WTC11 (cell line): ENCODE results near the gene ABCA13.

Source experiments
- CBFB ChIP-seq: sonication (generic); formaldehyde crosslinking; IDR thresholded peaks from 2 replicates; pipeline ENCODE4 v1.8.1; 2022; ENCODE audit warnings: mild to moderate bottlenecking, low read depth, missing genetic modification reagents
- TF ChIP-seq, protein P1 (sequence below): fragments of 200-600 bp; IDR thresholded peaks from 2 replicates; pipeline ENCODE4 v1.8.0; 2022; ENCODE audit warnings: antibody characterized with exemption
- TF ChIP-seq, protein P2 (sequence below): sonication (generic); formaldehyde crosslinking; IDR thresholded peaks from 2 replicates; pipeline ENCODE4 v1.8.1; 2023; ENCODE audit warnings: mild to moderate bottlenecking, missing genetic modification reagents, moderate library complexity

DNA sequence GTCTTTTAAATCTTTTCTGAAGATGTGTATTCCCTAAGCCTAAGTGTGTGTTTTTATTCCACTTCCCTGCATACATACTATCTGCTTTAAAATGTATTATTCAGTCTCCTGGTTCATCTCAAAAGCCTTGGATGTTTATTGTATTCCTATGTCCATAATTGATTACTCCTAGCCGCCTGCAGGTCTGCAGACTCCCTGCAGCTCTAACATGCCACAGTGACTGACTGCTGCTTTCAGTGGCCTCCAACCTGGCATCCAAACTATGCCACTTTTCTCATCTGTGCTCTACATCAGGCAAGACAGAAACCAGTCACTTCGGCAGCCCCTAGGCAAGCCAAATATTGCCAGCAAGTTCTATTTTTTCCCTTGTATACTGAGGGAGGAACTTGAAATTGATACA lies 81.7 kb downstream of the ABCA13 start:
- TF ChIP-seq, protein P1, sequence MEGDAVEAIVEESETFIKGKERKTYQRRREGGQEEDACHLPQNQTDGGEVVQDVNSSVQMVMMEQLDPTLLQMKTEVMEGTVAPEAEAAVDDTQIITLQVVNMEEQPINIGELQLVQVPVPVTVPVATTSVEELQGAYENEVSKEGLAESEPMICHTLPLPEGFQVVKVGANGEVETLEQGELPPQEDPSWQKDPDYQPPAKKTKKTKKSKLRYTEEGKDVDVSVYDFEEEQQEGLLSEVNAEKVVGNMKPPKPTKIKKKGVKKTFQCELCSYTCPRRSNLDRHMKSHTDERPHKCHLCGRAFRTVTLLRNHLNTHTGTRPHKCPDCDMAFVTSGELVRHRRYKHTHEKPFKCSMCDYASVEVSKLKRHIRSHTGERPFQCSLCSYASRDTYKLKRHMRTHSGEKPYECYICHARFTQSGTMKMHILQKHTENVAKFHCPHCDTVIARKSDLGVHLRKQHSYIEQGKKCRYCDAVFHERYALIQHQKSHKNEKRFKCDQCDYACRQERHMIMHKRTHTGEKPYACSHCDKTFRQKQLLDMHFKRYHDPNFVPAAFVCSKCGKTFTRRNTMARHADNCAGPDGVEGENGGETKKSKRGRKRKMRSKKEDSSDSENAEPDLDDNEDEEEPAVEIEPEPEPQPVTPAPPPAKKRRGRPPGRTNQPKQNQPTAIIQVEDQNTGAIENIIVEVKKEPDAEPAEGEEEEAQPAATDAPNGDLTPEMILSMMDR: no peak
- TF ChIP-seq, protein P2, sequence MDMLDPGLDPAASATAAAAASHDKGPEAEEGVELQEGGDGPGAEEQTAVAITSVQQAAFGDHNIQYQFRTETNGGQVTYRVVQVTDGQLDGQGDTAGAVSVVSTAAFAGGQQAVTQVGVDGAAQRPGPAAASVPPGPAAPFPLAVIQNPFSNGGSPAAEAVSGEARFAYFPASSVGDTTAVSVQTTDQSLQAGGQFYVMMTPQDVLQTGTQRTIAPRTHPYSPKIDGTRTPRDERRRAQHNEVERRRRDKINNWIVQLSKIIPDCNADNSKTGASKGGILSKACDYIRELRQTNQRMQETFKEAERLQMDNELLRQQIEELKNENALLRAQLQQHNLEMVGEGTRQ (CRISPR knock-in tag): no peak
- TF ChIP-seq CBFB: no peak
